ENCODE data around the gene FGD5. TPM values are rescaled to one million over a fixed set of nuclear protein-coding genes. Genes with fewer than 3 reads are reported as not detected.

The FGD5 gene
- total RNA-seq, 6 donors from 2014 or later = 26.8 to 90.4 (median 57.2) TPM

DNA sequence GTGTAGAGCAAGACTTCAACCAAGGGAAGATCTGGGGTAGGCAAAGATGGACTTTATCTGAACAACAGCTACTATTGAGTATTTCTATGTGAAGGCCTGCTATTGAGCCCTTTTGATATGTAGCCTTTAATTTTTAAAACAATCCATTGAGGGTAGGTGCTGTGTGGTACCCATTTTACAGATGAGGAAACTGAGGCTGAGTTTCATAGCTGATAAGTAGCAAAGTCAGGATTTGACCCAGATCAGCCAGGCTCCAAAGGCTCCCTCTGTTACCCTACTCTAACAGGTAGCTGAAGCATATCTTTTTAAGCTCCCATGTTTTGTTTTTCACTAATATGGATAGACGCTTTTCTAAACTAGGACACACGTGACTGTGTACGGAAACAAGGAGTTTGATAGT, 2.4 kb upstream of the FGD5 start:
- H3K36me3 ChIP-seq = peaks cover 0 to 25% (median 15%) of the 10 kb centered on the region in 4 donors
- DNase-seq (no peak), ATAC-seq (ENCODE audit: low FRiP score in 2 of 2) (no peak)
- peaks cover 4 to 11% (median 7%) of the 10 kb centered on the region in 4 donors for H3K4me1 ChIP-seq
- WGBS, 2 donors = 72 to 91% methylated on average over 3 of the region's 3 CpGs
- no peak overlapping the region for H3K4me3 ChIP-seq
- TF ChIP-seq, protein P1, sequence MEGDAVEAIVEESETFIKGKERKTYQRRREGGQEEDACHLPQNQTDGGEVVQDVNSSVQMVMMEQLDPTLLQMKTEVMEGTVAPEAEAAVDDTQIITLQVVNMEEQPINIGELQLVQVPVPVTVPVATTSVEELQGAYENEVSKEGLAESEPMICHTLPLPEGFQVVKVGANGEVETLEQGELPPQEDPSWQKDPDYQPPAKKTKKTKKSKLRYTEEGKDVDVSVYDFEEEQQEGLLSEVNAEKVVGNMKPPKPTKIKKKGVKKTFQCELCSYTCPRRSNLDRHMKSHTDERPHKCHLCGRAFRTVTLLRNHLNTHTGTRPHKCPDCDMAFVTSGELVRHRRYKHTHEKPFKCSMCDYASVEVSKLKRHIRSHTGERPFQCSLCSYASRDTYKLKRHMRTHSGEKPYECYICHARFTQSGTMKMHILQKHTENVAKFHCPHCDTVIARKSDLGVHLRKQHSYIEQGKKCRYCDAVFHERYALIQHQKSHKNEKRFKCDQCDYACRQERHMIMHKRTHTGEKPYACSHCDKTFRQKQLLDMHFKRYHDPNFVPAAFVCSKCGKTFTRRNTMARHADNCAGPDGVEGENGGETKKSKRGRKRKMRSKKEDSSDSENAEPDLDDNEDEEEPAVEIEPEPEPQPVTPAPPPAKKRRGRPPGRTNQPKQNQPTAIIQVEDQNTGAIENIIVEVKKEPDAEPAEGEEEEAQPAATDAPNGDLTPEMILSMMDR (IDR thresholded peaks at IDR 0.05) = no peak
- TF ChIP-seq EP300 (IDR thresholded peaks at IDR 0.05) = no peak
- H3K27me3 ChIP-seq = peaks cover 0 to under 1% (median 0%) of the 10 kb centered on the region in 4 donors
- H3K27ac ChIP-seq = no peak overlapping the region
- no peaks in the 10 kb centered on the region for H3K9me3 ChIP-seq

DNA sequence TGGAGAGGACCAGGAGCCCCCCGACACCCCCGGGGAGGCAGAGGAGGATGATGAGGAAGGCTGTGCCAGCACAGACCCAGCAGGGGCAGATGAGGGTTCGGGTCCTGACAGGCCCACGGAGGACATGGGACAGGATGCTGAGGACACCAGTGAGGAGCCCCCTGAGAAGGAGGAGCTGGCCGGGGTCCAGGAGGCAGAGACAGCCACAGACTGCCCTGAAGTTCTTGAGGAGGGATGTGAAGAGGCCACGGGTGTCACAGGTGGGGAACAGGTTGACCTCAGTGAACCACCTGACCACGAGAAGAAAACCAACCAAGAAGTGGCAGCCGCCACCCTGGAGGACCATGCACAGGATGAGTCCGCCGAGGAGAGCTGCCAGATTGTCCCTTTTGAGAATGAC, 909 bp downstream of the FGD5 start:
- WGBS, 2 donors = 82 to 84% methylated on average over 10 of the region's 10 CpGs
- no peak overlapping the region for H3K27ac ChIP-seq
- no peak for ATAC-seq (ENCODE audit: low FRiP score in 2 of 2)
- peaks cover 0 to 30% (median 15%) of the 10 kb centered on the region in 4 donors for H3K36me3 ChIP-seq
- H3K27me3 ChIP-seq = no peaks in the 10 kb centered on the region
- DNase-seq = no peak
- no peak for TF ChIP-seq POLR2A (IDR thresholded peaks at IDR 0.05)
- TF ChIP-seq EP300 (IDR thresholded peaks at IDR 0.05) = no peak
- TF ChIP-seq, protein P1 (IDR thresholded peaks at IDR 0.05) = no peak
- no peak for TF ChIP-seq POLR2AphosphoS5 (IDR thresholded peaks at IDR 0.05)
- no peaks in the 10 kb centered on the region for H3K9me3 ChIP-seq
- peaks cover 17 to 27% (median 21%) of the 10 kb centered on the region in 4 donors for H3K4me1 ChIP-seq
- H3K4me3 ChIP-seq = no peak overlapping the region

DNA sequence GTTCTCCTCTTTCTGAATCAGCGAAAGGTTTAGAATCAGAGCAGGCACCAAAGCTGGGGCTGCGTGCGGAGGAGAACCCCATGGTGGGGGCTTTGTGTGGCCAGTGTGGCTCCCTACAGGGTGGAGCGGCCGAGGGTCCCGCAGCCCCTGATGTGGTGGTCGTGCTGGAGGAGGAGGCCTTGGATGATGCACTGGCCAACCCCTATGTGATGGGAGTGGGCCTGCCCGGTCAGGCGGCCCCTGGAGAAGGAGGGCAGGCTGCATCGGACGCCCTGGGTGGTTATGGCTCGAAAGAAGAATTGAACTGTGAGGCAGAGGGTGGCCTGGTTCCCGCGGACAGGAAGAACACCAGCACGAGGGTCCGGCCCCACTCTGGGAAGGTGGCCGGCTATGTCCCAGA, 1.4 kb downstream of the FGD5 start:
- H3K36me3 ChIP-seq = peaks cover 0 to 30% (median 15%) of the 10 kb centered on the region in 4 donors
- H3K9me3 ChIP-seq = no peaks in the 10 kb centered on the region
- no peak overlapping the region for H3K27ac ChIP-seq
- DNase-seq (peak in 1 of 2 donors; percentile 69), ATAC-seq (ENCODE audit: low FRiP score in 2 of 2) (no peak)
- peaks cover 13 to 27% (median 21%) of the 10 kb centered on the region in 4 donors for H3K4me1 ChIP-seq
- TF ChIP-seq, protein P1 (IDR thresholded peaks at IDR 0.05) = no peak
- no peaks in the 10 kb centered on the region for H3K27me3 ChIP-seq
- no peak overlapping the region for H3K4me3 ChIP-seq
- 90 to 92% methylated on average over 16 to 17 of the region's 17 CpGs for WGBS, 2 donors

DNA sequence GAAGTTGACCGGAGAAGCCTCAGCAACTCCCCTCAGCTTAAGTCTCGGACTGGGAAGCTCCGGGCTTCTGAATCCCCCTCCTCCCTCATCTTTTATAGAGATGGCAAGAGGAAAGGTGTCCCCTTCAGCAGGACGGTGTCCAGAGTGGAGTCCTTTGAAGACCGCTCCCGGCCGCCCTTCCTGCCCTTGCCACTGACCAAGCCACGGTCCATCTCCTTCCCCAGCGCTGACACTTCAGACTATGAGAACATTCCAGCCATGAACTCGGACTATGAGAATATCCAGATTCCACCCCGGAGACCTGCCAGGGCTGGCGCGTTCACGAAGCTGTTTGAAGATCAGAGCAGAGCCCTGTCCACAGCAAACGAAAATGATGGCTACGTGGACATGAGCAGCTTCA, 2.4 kb downstream of the FGD5 start:
- H3K4me1 ChIP-seq = peaks cover 13 to 27% (median 21%) of the 10 kb centered on the region in 4 donors
- H3K36me3 ChIP-seq = peaks cover 0 to 30% (median 15%) of the 10 kb centered on the region in 4 donors
- DNase-seq = no peak
- H3K27ac ChIP-seq = peak overlapping the region in 1 of 4 donors; percentile 54
- no peak for TF ChIP-seq POLR2AphosphoS5 (IDR thresholded peaks at IDR 0.05)
- no peak for TF ChIP-seq EP300 (IDR thresholded peaks at IDR 0.05)
- TF ChIP-seq, protein P1 (IDR thresholded peaks at IDR 0.05) = no peak
- WGBS, 2 donors = 74 to 85% methylated on average over 11 to 16 of the region's 16 CpGs
- H3K9me3 ChIP-seq = no peaks in the 10 kb centered on the region
- H3K4me3 ChIP-seq = no peak overlapping the region
- no peaks in the 10 kb centered on the region for H3K27me3 ChIP-seq
- no peak for ATAC-seq (ENCODE audit: low FRiP score in 2 of 2)

DNA sequence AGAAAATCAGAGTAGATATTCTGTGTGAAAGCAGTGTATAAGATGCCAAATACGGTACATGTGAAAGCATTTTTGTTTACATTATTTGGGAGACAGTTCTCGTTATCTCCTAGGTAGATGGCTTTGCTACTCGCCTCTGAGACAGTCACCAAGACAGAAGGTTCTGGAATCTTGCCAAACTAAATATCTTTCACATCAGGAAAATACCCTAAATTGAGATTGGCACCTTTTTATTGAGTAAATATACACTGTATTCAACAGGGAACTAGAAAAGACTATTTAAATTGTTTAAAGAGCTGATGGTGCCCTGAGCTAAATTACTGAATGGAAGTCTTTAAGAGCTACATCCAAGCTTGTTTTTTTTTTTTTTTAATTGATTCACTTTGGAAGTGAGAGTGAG, 3.4 kb downstream of the FGD5 start:
- Histone ChIP-seq H3K4me1 (peaks cover 13 to 27% (median 21%) of the 10 kb centered on the region in 4 donors), H3K9me3 (no peaks in the 10 kb centered on the region), H3K27me3 (no peaks in the 10 kb centered on the region), H3K4me3 (no peak overlapping the region), H3K27ac (no peak overlapping the region), H3K36me3 (peaks cover 0 to 30% (median 15%) of the 10 kb centered on the region in 4 donors)
- ATAC-seq (ENCODE audit: low FRiP score in 2 of 2) (no peak), DNase-seq (no peak)
- no peak for TF ChIP-seq POLR2A (IDR thresholded peaks at IDR 0.05)
- no peak for TF ChIP-seq POLR2AphosphoS5 (IDR thresholded peaks at IDR 0.05)
- no peak for TF ChIP-seq EP300 (IDR thresholded peaks at IDR 0.05)
- TF ChIP-seq, protein P1 (IDR thresholded peaks at IDR 0.05) = no peak
- 54 to 59% methylated on average over 3 of the region's 3 CpGs for WGBS, 2 donors

Measured in upper lobe of left lung (tissue), 6 donors.